GM21381 (cell line): ENCODE results near the gene OPCML.
A peak's percentile ranks its signal among the peaks of the same experiment; 100 is the strongest.

Experiments used
- ATAC-seq: cut with Tn5 transposase; IDR thresholded peaks from one replicate; pipeline ENCODE4 v1.9.1; 2021; ENCODE audit warnings: mild to moderate bottlenecking, moderate library complexity; ENCODE audit not compliant: unreplicated experiment

The OPCML gene

DNA sequence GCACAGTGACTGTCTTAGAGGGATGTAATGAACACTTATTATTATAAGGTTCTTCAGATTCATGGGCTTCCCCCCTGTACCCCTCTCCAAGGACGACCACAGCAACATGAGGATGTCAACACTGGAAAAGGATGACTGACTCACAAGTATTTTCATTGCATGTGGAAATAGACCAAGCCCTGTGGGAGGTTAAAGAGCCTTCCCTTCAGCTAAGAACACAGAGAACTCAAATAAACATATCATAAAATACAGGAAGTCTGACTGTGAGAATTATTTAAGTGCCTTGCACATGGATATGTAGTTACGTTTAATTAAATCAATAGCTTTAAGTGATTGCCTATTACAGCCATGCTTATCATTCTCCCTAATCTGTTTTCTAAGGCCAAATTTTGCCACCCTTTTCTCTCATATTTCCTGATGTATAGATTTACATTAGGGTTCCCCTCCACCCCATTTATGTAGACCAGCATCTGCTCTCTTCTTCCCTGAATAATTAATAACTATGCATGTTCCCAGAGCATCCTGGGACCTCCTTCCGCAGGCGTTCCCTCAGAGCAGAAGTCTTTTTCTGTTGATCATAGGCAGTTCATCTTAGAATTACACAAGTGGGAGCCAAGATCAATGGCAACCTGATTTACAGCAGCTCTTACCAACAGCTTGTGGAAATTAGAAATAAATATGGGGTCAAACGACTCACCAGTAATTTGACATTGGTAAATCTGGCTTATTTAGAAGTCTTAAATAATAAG is 226.9 kb downstream of the OPCML start:
- ATAC-seq: no peak

DNA sequence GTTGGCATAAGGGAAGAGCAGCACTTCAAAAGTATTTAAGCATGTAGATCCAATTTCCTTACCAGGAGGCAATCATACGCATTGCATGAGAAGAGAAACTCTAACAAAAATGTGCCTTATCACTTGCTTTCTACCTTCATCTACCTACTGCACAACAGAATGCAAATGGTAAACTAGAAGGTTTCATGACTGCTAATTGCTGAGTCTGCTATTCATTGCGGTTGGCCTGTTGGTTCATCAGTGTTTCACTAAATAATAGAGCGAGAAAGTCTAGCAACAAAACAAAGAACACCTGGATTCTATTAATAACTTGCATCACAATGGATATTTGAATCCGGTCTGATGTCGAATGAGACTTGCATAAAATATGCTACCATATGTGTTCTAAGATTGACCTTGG is 229.0 kb downstream of the OPCML start:
- no peak for ATAC-seq

DNA sequence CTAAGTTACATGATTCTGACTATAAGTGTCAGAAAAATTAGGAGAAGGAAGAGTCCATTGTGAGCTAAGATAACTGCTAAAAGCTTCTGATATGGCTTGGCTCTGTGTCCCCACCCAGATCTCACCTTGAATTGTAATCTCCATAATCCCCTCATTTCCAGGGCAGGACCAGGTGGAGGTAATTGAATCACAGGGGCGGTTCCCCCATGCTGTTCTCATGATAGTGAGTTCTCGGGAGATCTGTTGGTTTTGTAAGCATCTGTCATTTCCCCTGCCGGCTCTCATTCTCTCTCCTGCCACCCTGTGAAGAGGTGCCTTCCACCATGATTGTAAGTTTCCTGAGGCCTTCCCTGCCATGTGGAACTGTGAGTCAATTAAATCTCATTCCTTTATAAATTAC is 230.2 kb downstream of the OPCML start:
- ATAC-seq: no peak

DNA sequence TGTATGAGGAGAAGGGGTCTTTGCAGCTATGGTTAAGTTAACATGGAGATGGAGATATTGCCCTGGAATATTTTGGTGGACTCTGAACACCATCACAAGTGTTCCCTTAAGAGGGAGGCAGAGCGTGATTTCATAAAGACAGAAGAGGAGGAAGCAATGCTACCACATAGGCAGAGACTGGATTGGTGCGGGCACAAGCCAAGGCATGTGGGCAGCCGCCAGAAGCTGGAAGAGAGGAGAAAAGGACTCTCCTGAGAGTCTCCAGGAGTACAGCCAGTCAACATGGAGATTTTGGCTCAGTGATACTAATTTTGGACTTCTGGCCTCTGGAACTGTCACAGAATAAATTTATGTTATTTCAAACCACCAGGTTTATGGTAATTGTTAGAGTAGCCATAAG is 231.6 kb downstream of the OPCML start:
- ATAC-seq: no peak

DNA sequence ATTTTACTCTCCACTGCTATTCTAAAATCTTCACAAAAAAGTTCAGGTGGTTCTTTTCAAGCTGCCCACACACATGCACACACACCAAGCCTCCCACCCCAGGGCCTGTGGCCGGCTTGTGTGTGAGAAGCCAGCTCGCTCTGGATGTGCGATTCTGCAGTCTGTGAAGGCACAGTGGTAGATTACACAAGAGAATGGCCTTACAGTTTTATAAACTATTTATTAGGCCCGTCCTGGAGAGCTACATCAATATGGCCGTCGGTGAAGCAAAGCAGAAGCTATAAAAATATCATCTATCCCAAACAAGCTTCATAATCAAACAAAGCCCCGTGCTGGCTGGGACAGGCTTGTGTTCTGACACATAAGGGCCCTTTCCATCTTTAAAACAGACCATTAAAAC is 240.5 kb downstream of the OPCML start:
- no peak for ATAC-seq

DNA sequence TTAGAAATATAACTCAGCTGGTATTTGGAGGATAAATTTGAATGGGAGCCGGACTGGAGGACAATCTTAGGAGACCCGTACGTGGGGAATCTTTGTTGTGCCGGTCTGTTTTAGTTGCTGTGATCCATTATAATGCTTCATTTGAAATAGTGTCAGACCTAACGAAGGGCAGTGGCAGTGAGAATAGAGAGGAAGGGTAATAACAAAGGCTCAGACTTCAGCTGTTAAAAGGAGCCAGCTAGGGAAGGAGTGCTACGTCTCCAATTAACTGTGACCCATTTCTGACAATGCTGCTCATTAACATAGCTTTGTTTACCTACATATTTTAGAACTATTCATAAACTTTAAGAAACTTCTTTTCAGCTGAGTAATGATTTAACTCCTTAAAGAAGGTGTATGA is 246.9 kb downstream of the OPCML start:
- ATAC-seq: no peak

DNA sequence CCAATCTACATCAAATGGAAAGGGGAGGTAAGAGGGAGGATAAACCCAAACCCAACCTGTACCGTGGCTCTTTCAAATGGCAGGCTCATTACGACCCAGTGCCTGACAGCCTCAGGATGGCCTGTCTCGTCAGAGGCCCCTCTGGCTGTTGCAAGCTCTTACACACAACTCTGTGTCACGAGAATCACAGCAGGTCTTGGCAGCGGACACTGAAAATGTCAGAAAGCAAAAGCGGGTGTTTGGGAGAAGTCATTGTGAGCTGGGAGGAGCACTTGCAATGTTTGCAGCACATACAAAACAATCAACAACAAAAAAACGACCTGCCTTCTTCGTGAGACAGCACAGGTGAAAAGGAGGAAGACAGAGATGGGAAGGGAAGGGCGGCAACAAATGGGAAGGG is 248.1 kb downstream of the OPCML start:
- ATAC-seq: no peak

DNA sequence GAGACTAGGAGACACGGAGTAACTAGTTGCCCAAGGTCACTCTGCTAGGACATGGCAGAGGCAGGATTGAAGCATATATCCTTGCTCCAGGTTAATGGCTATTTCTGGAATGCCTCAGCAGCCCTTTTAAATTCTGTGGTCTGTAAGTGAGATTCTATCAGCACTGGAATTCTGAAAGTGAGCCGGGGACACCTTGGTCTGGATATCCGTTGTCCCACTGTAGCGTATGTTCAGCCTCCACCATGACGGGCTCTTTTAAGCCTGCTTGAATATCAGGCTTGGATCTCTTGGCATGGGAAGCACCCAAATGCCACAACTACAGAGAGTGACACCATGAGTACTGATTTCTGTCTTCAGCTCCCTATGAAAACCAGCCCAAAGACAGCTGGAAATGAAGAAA is 254.4 kb downstream of the OPCML start:
- no peak for ATAC-seq

DNA sequence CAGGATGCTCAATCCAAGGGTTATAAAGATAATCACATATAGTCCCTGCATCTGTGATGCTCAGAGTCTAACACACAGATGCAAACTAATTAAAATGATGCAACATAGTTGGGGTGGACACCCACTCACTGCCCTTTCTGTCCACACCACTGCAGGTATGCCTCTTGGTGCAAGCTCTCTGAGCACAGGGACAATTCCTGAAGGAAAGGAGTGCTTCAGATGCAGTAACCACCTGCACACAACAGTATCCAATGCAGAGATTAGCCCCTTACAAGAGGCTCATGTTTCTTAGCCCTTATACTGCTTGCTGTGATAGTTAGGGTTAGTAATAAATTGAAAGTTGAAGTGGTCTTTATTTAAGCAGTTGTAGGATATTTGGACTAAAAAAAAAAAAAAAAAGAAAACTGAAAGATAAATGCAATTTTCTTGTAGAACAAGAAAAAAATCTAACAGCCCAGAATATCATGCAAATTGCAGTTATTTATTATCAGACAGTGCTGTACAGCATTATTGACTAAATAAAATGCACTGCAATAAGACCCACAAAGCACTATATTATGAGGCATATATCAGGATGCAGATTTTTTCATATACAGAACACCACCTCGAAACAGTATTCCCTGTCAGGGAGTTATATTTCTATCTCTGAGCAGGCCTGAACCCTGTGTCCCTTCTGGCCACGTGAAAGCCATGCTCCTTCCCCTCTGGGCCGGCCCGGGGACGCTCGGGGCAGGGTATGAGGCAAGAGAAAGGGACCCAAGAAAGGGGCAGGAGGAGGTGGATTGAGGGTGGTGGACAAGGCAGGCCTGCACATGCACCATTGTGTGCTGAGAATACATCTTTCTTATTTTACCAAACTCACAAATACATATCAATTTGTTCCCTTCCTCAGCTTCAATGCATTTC is 260.2 kb downstream of the OPCML start:
- ATAC-seq: no peak

DNA sequence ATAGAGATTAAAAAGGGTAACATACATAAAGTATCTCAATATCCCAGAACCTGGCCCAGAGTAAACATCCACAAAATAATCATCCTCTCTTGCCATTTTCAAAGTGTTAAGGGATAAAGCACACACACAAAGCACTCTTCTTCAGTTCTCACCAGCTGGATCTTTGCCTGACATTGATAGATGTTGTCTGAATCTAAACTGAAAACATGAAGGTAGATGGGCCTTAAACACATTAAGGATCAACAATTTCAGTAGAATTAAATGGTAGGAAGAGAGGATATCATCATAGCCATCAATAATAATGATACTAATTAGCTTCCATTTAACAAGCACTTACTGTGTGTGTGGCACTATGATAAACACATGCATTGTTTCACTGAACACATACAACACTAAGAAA is 261.1 kb downstream of the OPCML start:
- no peak for ATAC-seq

DNA sequence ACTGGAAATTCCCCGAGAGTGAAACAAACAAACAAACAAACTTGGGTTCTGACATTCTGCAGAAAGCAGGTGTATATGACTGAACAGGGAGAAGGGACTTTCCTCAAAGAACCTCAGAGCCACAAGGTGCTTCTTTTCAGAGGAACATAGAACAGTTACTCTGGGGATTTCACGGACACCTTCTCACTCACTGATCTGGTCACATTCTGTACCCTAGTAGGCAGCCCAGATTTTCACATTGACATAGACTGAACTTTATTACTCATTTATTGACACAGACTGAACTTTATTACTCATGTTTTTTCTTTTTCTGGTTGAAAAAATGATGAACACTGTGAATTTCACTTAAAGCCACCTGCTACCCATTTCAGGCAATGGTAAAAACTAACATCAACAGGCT is 263.0 kb downstream of the OPCML start:
- peak; percentile 97 for ATAC-seq

DNA sequence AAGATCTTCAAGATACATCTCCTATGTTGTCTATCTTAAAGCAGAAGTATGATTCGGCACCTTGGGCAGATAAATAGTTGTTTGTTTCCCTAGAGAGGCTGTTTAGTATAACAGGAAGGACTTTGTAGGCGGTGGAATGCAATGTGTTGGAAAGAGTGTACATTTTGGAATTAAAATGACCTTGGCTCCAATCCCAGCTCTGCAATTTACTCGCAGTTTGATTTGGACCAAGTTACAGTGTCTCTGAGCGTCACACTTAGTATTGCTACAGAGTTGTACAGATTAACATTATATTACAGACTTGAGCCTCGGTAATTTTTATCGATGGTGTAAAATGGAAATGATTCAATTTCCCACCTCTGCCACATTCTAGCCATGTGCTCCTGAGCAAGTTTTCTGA is 265.3 kb downstream of the OPCML start:
- ATAC-seq: no peak

DNA sequence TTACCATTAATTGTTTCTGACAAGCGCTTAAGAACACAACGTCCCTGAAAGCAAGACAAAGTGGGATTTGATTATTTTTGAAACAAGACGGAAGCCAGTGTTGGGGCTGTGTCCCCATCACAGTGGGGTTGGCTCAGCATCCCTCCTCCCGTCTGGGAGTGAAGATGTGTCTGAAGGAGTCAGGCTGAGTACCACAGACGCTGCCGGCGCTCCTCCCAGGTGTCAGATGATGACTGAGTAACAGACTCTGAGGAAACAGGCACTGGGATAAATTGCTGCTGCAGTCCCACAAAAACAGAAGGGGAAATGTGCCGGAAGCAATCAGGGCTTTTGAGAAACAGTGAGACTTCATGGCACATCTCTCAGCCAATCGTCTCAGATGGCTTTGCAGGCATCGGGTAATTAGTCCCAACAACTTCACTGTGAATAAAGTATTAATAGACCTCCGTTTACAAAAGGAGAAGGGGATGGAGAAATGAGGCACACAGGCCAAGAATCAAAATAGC is 266.7 kb downstream of the OPCML start:
- no peak for ATAC-seq

DNA sequence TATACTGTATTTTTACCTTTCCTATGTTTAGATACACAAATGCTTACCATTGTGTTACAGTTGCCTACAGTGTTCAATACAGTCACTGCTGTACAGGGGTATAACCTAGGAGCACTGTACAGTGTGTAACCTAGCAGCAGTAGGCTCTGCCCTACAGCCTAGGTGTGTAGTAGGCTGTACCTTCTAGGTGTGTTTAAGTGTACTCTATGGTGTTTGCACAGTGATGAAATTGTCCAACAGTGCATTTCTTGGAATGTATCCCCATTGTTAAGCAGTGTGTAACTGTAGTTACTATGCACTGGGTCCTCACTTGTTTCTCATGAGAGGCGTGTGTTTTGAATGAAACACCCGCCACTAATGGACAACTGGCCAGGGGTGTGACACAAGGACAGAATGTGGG is 269.0 kb downstream of the OPCML start:
- no peak for ATAC-seq

DNA sequence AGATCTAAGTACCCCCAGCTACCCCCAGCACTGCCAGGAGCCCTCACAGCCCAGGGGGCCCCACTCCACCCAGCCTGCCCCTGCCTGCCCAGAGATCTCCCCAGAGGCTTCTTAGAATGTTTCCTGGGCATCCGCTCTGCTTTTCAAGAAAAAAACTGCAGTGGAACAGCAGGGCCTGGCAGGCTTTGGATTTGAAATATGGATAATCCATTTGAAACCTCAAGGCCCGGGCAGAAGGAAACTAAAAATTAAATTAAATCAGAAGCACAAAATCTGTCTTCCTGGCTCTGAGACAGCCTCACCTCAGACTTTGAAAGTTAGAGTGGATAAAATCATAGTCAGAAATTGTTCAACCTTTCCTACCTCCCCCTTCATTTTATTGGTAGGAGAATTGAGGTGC is 273.6 kb downstream of the OPCML start:
- ATAC-seq: no peak

DNA sequence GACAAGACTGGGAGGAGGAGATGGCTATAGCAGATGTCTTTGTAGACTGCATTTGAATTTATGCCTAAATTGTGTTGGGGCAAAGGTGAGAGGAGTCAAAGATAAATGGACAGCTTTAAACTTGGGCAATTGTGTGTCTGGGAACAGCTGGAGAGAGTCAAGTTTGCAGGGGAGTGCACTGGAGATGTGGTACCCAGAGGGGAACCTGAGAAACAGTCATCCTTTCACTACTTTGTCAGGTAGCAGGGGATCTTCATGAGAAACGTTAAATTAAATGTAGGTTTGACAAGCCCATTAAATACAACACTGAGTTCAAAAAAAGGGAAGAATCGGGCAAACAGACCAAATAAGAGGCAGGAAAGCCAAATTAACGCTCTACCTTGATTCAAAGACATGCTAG is 277.7 kb downstream of the OPCML start:
- ATAC-seq: no peak

DNA sequence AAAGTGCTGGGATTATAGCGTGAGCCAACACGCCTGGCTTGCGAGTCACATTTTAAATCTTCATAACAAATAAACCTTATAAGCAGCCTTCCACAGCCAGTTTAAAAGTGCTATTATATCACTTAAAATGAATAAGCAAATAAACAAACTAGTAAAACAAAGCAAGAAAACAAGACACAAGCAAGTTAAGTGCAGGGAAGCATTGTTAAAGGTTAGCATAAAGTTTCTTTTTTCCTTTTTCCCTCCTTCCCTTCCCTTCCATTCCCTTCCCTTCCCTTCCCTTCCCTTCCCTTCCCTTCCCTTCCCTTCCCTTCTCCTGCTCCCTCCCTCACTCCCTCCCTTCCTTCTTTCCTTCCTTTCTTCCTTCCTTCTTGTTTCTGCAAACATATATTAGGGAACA is 278.7 kb downstream of the OPCML start:
- ATAC-seq: no peak

DNA sequence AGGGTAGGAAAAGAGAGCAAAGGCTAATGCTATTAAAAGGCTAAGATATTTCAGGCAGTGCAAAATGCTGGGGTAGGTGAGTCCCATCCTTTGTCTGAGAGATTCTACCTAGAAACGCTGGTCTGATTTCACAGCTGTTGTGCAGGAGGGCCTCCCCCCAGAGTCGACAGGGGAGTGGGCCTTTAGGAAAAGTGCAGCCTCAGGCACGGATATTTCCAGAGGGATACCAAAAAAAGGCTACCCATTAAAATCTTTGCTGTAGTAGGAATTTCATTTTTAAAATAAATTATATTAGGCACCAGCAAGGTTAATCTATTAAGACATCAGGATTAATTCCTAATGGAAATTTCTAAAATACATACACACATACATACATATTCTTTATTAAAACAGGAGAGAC is 280.5 kb downstream of the OPCML start:
- no peak for ATAC-seq

DNA sequence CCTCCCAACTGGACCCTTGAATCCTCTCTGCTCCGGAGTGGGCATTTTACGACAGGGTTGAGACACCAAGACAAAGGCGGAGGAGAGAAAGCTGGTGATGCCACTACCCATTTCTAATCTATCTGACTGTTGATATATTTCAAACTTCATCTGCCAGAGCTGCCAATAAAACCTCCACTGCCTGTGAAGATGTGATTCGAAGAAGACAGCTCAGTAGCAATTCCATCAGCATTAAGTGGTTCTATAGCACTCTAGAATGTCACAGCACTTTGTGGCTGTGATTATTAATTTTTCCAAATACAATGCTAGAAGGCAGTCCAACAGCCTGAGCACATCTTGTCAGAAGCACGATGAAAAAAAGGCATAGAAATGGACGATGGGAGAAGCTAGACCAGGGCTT is 282.8 kb downstream of the OPCML start:
- no peak for ATAC-seq

DNA sequence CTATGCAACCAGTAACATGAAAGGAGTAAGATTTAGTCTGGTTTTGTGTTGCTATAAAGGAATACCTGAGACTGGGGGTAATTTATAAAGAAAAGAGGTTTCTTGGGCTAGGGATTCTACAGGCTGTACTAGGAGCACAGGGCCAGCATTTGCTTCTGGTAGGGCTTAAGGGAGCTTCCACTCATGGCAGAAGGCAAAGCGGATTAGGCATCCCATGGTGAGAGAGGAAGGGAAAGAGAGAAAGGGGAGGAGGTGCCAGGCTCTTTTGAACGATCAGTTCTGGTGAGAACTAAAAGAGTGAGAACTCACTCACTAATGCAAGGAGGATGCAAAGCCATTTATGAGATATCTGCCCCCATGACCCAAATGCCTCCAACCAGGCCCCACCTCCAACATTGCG is 283.2 kb downstream of the OPCML start:
- no peak for ATAC-seq

DNA sequence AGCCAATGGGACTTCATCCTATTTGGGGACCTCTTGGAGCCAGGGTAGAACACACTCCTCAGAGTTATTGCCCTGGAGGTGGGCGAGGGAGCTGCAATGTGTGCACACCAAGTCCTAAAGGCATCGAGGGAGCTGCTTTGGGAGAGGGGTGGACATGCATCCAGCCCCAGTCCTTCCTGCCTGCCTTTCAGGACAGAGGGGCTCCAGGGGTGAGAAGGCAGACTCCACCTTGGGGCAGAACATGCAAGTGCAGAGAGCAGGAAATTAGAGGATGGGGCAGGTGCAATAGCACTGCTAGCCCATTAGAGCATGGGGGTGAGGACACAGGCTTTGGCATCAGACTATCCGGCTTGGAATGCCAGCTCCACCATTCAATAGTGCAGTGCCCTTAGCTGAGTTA is 288.5 kb downstream of the OPCML start:
- ATAC-seq: no peak
